ENCODE data around the gene GPR87.

DNA sequence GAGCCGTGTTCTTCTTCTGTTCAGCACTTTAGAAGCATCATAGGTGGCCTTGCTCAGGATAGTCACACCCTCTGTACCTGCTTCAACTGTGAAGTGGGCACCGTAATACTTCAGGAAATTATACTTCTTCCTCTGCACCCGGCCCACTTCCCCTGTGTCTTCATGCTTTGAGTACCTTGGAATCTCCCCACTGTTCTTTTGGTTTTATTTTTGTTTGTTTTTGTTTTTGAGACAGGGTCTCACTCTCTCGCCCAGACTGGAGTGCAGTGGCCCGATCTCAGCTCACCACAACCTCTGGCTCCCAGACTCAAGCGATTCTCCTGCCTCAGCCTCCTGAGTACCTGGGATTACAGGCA, 40.0 kb downstream of the GPR87 start:
- no peak for TF ChIP-seq NFRKB (IDR thresholded peaks at IDR 0.05)
- no peak for TF ChIP-seq CTBP1 (IDR thresholded peaks at IDR 0.05; ENCODE audit: borderline replicate concordance)
- no peak for TF ChIP-seq FOXK2 (IDR thresholded peaks at IDR 0.05)
- TF ChIP-seq SP1 (IDR thresholded peaks at IDR 0.05): no peak
- no peak for TF ChIP-seq BHLHE40 (IDR thresholded peaks at IDR 0.05; ENCODE audit: borderline replicate concordance)
- TF ChIP-seq LEF1 (IDR thresholded peaks at IDR 0.05; ENCODE audit: borderline replicate concordance): no peak
- no peak for TF ChIP-seq ZNF384 (IDR thresholded peaks at IDR 0.05)
- no peak for TF ChIP-seq SUZ12 (IDR thresholded peaks at IDR 0.05)
- TF ChIP-seq FOXM1 (IDR thresholded peaks at IDR 0.05; ENCODE audit: borderline replicate concordance): no peak
- TF ChIP-seq ARNT (IDR thresholded peaks at IDR 0.05): no peak
- TF ChIP-seq ELF4 (IDR thresholded peaks at IDR 0.05): no peak
- TF ChIP-seq FOXA1 (IDR thresholded peaks at IDR 0.05): no peak
